SK-N-SH treated with all-trans-retinoic acid at 6 μM for 48 hours (cell line): ENCODE results near the gene MT1X.

Experiments used
- BACH2 ChIP-seq: fragments of 250-450 bp; sonication (Bioruptor Pico); IDR thresholded peaks from 2 replicates; pipeline ENCODE4 v1.9.0; 2021; ENCODE audit warnings: mild to moderate bottlenecking, borderline replicate concordance
- CSRNP3 ChIP-seq: fragments of 250-450 bp; sonication (Bioruptor Pico); IDR thresholded peaks from 2 replicates; pipeline ENCODE4 v1.5.1; 2021; ENCODE audit warnings: mild to moderate bottlenecking, moderate library complexity
- ESRRG ChIP-seq: fragments of 250-450 bp; sonication (Bioruptor Pico); IDR thresholded peaks from 2 replicates; pipeline ENCODE4 v1.6.1; 2021; ENCODE audit warnings: mild to moderate bottlenecking
- GLIS3 ChIP-seq: fragments of 250-450 bp; sonication (Bioruptor Pico); IDR thresholded peaks from 2 replicates; pipeline ENCODE4 v1.5.0; 2020; ENCODE audit warnings: mild to moderate bottlenecking, moderate library complexity
- OSR1 ChIP-seq: fragments of 250-450 bp; sonication (Bioruptor Pico); IDR thresholded peaks from 2 replicates; pipeline ENCODE4 v1.8.0; 2022; ENCODE audit warnings: moderate library complexity, mild to moderate bottlenecking, inconsistent platforms
- PATZ1 ChIP-seq: fragments of 250-450 bp; sonication (Bioruptor Pico); IDR thresholded peaks from 2 replicates; pipeline ENCODE4 v1.8.0; 2020; ENCODE audit warnings: mild to moderate bottlenecking, moderate library complexity, borderline replicate concordance
- PPARA ChIP-seq: fragments of 250-450 bp; sonication (Bioruptor Pico); IDR thresholded peaks from 2 replicates; pipeline ENCODE4 v1.5.0; 2020; ENCODE audit warnings: mild to moderate bottlenecking, borderline replicate concordance
- SNAI2 ChIP-seq: fragments of 250-450 bp; sonication (Bioruptor Pico); IDR thresholded peaks from 2 replicates; pipeline ENCODE4 v1.5.0; 2020; ENCODE audit warnings: mild to moderate bottlenecking, moderate library complexity
- TCF4 ChIP-seq: fragments of 250-450 bp; sonication (Bioruptor Pico); IDR thresholded peaks from 2 replicates; pipeline ENCODE4 v1.8.0; 2021; ENCODE audit warnings: mild to moderate bottlenecking, moderate library complexity, borderline replicate concordance
- TOX ChIP-seq: fragments of 250-450 bp; sonication (Bioruptor Pico); IDR thresholded peaks from 2 replicates; pipeline ENCODE4 v1.8.0; 2021; ENCODE audit warnings: mild to moderate bottlenecking, moderate library complexity, borderline replicate concordance
- ZC3H10 ChIP-seq: fragments of 250-450 bp; sonication (Bioruptor Pico); IDR thresholded peaks from 2 replicates; pipeline ENCODE4 v1.5.1; 2021; ENCODE audit warnings: mild to moderate bottlenecking, moderate library complexity
- ZFP3 ChIP-seq: fragments of 250-450 bp; sonication (Bioruptor Pico); IDR thresholded peaks from 2 replicates; pipeline ENCODE4 v1.5.0; 2020; ENCODE audit warnings: mild to moderate bottlenecking, moderate library complexity
- ZNF565 ChIP-seq: fragments of 450-650 bp; formaldehyde crosslinking; conservative IDR thresholded peaks from 2 replicates; pipeline ENCODE4 v1.5.0; 2020; ENCODE audit warnings: low read depth, mild to moderate bottlenecking, moderate library complexity
- ZNF8 ChIP-seq: fragments of 450-650 bp; formaldehyde crosslinking; IDR thresholded peaks from 2 replicates; pipeline ENCODE4 v1.5.0; 2020; ENCODE audit warnings: mild to moderate bottlenecking, moderate library complexity

- TF ChIP-seq CSRNP3 (CRISPR knock-in tag), result no peak
- no peak for TF ChIP-seq BACH2 (CRISPR knock-in tag)
- TF ChIP-seq TOX (CRISPR knock-in tag), result no peak
- no peak for TF ChIP-seq GLIS3
- no peak for TF ChIP-seq TCF4
- TF ChIP-seq ZNF8 (CRISPR knock-in tag), result no peak
- TF ChIP-seq ESRRG (CRISPR knock-in tag), result no peak
- no peak for TF ChIP-seq ZC3H10 (CRISPR knock-in tag)
- TF ChIP-seq ZNF565 (CRISPR knock-in tag), result no peak
- no peak for TF ChIP-seq PATZ1
- TF ChIP-seq OSR1 (CRISPR knock-in tag), result no peak
- no peak for TF ChIP-seq SNAI2 (CRISPR knock-in tag)
- TF ChIP-seq PPARA (CRISPR knock-in tag), result no peak
- no peak for TF ChIP-seq ZFP3 (CRISPR knock-in tag)
Measured at GRCh38 chr16:56716761-56717160, 34.5 kb downstream of the MT1X start.
